IPS-18c (cell line): ENCODE results near the gene EPC1.

ENCODE experiments used
- H3K4me3 ChIP-seq: 2 replicates; pipeline ENCODE4 v1.7.0; 2013; ENCODE audit warnings: low read depth, mild to moderate bottlenecking, low read length, moderate library complexity; ENCODE audit not compliant: insufficient read depth
- H3K9me3 ChIP-seq: one replicate; pipeline ENCODE4 v1.6.1; 2013; ENCODE audit warnings: mild to moderate bottlenecking, low read length, moderate library complexity; ENCODE audit not compliant: control insufficient read depth, insufficient read depth

EPC1 gene

DNA sequence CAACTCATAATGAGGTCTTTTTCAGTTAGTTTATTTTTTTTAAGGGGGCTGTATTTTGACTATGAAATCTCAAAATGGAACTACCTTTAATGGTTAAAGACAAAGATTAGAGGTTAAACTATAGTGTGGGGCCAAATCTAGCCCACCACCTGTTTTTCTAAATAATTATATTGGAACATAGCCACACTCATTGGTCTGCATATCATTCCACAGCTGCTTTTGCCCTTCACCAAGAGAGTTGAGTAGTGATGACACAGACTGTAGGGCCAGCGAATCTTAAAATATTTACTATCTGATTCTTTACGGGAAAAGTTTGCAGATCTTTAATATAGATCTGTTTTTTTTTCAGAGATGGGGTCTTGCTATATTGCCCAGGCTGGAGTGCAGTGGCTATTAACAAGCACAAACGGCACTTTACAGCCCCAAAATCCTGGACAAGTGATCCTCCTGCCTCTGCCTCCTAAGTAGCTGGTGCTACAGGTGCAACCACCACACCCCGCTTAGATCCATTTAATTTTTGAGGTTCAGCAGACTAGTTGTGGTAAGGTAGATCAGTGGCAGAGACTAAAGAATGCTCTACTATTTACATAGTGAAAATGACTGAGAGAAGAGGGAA is 25.8 kb downstream of the EPC1 start:
- Histone ChIP-seq H3K9me3 (no peaks in the 10 kb centered on the region), H3K4me3 (no peak overlapping the region)

DNA sequence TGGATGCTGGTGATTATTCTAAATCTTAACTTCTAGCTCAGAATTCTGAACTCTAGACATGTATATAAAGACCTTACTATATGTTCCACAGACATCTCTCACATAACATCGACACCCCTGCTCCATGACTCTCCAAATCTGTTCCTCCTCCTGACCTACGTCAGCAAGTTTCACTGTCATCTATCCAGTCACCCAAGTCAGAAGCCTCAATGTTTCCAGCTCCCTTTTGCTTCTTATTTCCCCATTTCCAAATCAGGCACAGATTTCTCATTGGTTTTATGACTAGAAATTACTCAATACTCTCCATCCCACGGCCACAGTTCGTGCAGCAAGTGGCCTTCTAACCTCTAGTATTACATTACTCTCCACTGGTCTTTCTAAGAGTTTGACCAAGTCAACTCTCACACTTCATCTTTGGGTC is 28.5 kb downstream of the EPC1 start:
- no peak overlapping the region for H3K4me3 ChIP-seq

DNA sequence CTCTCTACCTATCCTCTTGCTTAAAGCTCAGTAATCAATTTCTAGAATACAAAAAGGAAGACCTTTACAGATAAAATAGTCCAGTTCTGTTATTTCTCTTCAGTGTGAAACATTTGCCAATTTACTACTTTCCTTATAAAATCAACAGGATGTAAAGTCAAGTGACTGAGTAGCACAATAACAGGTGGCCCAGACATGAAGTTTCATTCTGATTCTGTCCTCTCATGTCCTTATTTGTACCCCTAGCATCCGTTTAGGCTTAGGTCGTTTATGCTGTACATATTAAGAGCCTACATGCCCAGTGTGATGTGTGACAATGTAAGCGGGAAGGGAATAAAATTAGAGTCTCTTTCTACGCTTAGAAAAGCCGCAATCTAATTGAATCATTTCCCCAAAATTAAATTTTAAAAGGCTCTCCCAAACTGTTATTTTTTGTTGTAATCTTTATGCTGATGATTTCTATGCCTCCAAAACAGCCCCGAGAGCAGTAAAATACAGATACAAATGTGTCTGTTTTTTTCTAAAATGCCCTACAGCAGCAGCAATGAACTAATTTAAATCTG is 29.1 kb downstream of the EPC1 start:
- Histone ChIP-seq H3K4me3 (no peak overlapping the region), H3K9me3 (no peaks in the 10 kb centered on the region)

More for the DNA sequence above, 28.5 kb downstream of the EPC1 start:
- no peaks in the 10 kb centered on the region for H3K9me3 ChIP-seq

DNA sequence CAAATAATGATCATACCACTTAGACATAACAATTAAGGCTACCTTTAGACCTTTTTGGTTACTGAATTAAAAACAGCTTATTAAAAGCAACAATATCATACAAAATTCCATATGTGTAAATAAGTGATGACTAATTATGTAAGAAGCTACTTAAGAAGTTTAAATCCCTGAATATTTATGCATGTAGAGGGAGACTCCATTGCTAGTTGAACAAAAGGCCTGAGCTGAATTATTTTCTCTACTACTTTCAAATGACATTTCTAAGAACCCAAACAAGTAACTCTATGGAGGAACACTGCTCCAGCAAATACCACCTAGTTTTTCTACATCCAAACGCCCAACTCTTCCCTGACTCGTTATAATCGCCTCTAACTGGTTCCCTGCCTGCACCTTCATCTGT is 31.5 kb downstream of the EPC1 start:
- Histone ChIP-seq H3K4me3 (no peak overlapping the region), H3K9me3 (no peaks in the 10 kb centered on the region)

DNA sequence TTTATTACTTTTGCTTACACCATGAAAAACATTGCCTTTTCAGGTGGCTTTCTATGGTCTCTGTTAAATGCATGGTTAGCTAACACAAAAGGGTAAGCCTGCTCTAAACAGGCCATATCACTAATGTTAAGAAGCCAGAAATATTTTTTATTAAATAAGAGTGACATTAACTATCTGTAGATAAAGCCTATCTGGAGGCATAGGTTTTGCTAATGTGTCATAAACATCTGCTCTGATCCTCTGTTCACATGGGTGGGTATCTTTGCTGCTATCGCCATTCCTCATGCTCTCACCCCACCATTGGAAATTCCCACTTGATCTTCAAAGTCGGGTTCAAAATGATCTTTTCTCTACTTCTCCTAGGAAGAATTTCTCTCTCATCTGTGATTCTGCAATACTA is 32.4 kb downstream of the EPC1 start:
- Histone ChIP-seq H3K9me3 (no peaks in the 10 kb centered on the region), H3K4me3 (no peak overlapping the region)

DNA sequence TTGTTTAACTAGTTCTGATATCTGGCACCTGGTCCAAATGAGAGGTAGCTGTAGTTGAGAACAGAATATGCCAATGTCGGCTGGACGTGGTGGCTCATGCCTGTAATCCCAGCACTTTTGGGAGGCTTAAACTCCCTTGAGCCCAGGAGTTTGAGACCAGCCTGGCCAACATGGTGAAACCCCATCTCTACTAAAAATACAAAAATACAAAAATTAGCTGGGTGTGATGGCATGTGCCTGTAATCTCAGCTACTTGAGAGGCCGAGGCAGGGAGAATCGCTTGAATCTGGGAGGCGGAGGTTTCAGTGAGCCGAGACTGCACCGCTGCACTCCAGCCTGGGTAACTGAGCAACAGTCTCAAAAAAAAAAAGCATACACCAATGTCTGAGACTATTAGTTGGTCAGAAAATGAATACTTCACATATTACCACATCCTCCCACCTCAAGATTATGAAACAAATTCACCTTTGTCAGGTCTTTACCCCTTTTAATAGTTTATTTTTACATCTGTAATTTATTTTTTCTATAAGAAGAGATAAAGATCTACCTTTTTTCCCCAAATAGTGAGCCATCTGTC is 38.8 kb downstream of the EPC1 start:
- no peak overlapping the region for H3K4me3 ChIP-seq
- no peaks in the 10 kb centered on the region for H3K9me3 ChIP-seq

DNA sequence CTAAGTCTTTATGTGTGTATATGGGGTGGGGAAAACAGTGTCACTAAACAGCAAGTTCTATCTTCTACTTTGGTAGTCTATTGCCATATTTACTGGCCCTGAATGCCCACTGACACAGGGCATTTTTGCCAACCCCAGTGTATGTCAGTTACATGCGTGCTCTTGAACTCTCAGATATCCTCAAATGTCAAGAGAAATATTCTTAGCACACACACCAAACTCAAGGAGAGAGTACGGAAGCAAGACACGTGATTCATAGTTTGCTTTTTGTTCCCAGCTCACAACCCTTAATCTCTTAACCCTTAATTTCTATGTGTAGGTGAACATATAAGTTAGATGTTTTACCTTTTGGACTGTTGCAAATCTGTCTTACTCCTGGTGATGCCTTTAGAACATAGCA is 39.3 kb downstream of the EPC1 start:
- no peaks in the 10 kb centered on the region for H3K9me3 ChIP-seq

DNA sequence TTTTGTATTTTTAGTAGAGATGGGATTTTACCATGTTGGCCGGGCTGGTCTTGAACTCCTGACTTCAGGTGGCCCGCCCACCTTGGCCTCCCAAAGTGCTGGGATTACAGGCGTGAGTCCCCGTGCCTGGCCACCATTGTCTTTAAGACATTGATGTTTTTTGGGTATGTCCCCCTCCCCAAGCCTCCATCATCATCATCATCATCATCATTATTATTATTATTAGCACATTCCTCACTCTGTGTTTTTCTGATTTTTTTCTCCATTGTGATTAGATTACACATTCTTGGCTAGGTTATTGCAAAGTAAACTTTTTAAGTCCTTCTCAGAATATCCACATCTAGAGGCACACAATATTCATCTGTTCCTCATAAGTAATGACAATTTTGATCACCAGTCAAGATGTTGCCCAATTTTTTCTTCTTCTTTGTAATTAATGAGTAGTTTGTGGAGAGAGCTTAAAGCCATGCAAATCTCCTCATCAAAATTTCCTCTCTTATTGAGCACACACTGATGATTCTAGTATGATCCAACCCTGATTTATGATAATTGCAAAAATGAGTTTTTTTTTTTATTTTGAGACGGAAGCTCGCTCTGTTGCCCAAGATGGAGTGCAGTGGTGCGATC is 47.5 kb downstream of the EPC1 start:
- Histone ChIP-seq H3K4me3 (no peak overlapping the region), H3K9me3 (no peaks in the 10 kb centered on the region)

More for the DNA sequence above, 39.3 kb downstream of the EPC1 start:
- no peak overlapping the region for H3K4me3 ChIP-seq

DNA sequence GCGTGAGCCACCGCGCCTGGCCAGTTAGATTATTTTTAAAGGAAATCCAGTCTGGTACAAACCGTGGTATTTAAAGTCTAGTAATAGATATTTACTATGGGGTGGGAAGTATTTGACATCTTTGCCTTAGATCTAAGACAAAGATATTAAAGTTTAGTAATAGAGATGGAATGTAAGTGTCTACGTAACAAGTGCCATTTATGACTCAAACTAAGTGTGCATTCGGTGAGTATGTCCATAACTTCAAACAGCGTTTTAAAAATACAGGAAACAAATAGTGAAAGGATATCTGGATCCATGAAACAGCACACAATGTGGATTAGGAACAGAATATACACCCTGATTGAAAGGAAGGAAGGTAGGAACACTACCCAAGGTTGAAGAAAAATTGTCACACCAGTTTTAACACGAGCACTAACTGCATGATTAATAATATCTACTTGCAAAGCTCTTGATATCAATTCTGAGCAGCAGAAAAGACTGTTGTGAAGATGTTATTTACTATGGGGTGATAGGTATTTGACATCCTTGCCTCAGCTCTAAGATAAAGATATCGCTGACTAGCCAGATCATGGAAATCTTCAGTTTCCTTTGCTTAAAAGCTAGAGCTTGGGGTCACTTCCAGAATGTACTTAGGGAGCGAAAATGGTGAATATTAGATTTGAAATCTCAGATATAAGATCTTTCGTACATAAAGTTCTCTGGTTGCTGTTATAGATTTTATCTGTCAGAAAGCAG is 48.7 kb downstream of the EPC1 start:
- Histone ChIP-seq H3K9me3 (no peaks in the 10 kb centered on the region), H3K4me3 (no peak overlapping the region)

DNA sequence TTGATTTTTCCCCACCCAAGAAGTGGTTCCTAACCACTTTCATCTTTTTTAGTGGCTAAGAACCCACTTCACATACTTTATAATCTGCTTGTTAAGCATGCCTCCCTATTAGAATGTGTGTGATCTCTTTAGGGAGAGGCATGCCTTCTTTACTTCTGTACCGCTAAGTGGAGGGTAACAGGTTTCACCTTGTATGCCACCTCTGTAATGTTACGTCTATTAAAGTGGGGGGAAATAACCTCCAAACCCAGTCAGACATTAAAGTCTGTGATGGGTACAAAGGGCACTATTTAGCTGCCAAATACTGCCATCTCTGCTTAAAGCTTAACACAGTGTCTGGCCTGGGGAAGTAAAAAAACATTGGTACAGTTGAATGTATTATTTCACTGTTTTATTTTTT is 51.9 kb downstream of the EPC1 start:
- no peak overlapping the region for H3K4me3 ChIP-seq
- no peaks in the 10 kb centered on the region for H3K9me3 ChIP-seq

DNA sequence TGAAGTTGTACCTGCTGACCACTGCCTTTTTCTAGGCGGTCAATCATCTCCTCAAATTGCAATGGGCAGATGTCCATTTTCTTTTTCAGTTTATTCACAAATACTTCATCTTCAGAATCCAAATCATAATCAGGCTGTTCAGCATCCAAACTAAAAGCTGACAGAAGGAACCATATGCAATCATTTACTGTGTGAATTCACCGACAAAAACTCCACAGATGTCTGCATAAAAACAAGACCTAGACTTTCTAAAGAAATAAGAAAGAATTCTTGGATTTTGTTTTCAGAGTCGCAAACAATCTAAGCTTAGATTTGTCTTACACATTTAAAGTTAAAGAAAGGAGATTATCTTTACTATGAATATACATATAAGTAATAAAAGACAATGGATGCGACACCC is 53.4 kb downstream of the EPC1 start:
- Histone ChIP-seq H3K9me3 (no peaks in the 10 kb centered on the region), H3K4me3 (no peak overlapping the region)

DNA sequence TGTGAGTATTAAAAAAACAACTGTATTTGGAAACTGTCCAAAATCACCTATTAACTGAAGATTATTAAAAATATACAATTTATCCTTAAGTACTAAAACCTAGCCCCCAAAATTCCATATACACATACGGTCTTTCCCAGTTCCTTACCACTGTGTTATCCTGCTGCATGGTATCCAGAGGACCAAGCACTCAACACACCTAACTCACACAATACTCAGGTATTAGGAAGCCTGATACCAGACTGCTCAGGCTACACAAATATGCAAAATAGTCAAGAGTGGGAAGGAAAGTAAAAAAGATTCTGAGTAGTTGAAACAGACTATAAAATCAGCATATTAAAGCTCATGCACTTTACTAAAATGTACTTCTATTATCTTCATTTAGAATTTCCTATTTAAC is 67.2 kb downstream of the EPC1 start:
- no peaks in the 10 kb centered on the region for H3K9me3 ChIP-seq
- H3K4me3 ChIP-seq = no peak overlapping the region

DNA sequence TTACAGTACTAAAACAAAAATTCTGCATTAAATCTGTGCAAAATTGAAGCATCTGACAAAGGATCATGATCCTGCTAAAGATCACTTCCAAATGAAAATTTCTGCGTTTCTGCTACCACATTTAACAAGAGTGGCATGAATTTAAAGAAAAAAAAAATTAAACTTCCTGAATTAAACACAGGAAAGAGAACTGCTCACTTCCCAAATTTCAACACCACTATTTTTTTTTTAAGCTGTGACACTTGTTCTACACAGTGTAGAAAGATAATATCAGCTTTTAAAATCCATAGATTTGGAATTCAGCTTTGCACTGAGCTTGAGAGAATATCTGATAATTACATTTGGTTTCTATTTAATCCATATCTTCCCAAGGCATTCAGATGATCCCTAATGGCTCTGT is 73.6 kb downstream of the EPC1 start:
- Histone ChIP-seq H3K9me3 (no peaks in the 10 kb centered on the region), H3K4me3 (no peak overlapping the region)

DNA sequence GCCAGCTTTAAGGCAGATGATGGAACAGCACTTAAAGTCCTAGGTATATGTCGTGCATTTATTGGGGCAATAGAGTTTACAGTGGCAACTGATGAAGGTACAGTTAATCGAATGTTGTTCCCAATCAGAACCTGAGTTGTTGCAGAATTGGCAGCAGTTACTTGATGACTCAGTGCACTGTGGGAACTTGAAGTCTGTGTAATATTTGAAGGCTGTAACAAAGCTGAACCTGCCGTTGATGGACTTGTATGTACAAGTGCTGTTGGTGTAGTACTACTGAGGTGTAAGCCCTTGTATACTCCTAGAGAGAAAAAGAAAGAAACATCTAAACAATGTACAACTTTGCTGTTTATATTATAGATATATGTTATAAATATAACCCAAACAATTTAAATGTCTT is 75.3 kb downstream of the EPC1 start:
- Histone ChIP-seq H3K4me3 (no peak overlapping the region), H3K9me3 (no peaks in the 10 kb centered on the region)

DNA sequence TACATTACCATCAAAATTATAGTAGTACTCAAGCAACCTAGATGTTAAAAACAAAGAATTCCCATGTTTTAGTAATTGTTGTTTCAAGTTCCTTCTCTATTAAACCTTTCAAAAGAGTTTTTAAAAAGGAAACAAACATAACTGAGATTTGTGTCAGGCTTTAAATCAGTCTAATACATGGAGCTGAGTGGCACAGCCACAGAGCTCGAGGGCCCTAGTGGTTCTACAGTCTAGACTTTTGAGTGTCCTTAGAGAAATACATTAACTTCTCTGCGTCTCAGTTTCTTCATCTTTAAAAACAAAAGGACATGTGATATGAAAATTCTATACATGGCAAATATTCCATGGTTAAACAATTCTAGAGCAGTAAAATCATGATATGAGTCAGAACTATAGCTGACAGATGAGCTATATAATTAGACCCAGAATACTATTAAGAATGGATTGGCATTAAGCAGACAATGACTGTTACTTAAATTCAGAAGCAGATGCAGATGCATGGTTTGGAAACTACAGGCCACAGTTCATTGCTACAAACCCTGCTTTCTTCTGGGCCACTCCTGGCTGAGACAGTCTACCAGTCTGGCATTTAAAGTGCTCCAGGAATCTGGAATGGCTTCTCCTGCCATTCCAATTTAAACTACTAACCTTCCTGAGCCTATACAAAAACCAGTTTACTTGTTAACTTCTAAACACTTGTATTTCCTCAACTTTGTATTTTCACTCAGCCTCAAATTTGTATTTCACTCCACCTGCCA is 77.4 kb downstream of the EPC1 start:
- no peaks in the 10 kb centered on the region for H3K9me3 ChIP-seq
- H3K4me3 ChIP-seq = no peak overlapping the region

DNA sequence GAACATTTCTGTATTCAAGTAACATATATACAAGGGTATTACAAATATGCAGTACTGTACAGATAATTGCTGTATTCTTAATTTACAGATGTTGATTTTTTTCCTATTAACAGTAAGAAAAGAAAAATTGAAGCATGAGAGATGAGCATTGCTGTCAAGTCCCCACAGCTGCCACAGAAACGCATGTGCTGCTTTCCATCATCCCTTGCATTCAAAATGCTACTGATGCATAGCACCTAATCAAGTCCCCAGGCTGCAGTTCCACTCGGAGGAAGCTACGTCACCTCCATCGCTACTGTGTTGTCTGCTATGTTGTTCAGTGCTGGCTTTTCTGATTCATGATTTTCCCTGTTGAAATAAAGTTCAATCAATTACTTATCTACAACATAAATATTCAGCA is 78.2 kb downstream of the EPC1 start:
- H3K9me3 ChIP-seq = no peaks in the 10 kb centered on the region
- no peak overlapping the region for H3K4me3 ChIP-seq

DNA sequence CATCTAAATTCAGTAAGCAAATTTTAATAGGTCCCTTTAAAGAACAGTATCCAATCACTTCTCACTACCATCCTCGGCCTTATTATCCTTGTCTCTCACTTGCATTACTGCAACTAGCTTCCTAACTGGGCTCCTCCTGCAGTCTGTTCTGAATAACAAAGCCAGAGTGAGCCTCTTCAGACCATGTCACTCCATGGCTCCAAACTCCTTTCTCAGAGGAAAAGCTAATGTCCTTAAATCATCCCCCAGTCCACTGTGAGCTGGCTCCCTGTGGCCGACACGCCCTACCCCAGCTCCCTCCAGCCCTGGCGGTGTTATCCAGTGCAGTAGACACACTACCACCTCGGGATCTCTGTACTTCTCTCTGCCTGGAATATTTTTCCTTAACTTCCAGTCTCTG is 80.0 kb downstream of the EPC1 start:
- Histone ChIP-seq H3K9me3 (no peaks in the 10 kb centered on the region), H3K4me3 (no peak overlapping the region)
